ENCODE data around the gene BEST3. TPM values are rescaled to one million over a fixed set of nuclear protein-coding genes. Genes with fewer than 3 reads are reported as not detected.
"Not testable (repeated sequence)": the region's sequence is repeated elsewhere in the genome, so short reads cannot be mapped to it uniquely, and the experiment has no call there.

BEST3 gene
- total RNA-seq, 1 donor from 2014 or later, result not detected

GRCh38 chr12:69682110-69682755 lies 16.9 kb downstream of the BEST3 start:
- H3K27me3 Mint-ChIP-seq (ENCODE audit: insufficient read depth), result peaks cover 7% of the 10 kb centered on the region
- no peaks in the 10 kb centered on the region for H3K9me3 Mint-ChIP-seq
- no peak overlapping the region for H3K27ac Mint-ChIP-seq
- H3K36me3 Mint-ChIP-seq (ENCODE audit: low read depth), result no peaks in the 10 kb centered on the region
- H3K4me3 Mint-ChIP-seq, result no peak overlapping the region
- intact Hi-C loops (cut with micrococcal nuclease), result no loop called here
- no peaks in the 10 kb centered on the region for H3K4me1 Mint-ChIP-seq (ENCODE audit: low read depth)
- DNase-seq (ENCODE audit: low spot score), result no peak

GRCh38 chr12:69679119-69679518 lies 20.0 kb downstream of the BEST3 start:
- no peaks in the 10 kb centered on the region for H3K4me1 Mint-ChIP-seq (ENCODE audit: low read depth)
- peaks cover 1% of the 10 kb centered on the region for H3K27me3 Mint-ChIP-seq (ENCODE audit: insufficient read depth)
- no peaks in the 10 kb centered on the region for H3K36me3 Mint-ChIP-seq (ENCODE audit: low read depth)
- H3K9me3 Mint-ChIP-seq, result no peaks in the 10 kb centered on the region
- H3K4me3 Mint-ChIP-seq, result no peak overlapping the region
- no peak overlapping the region for H3K27ac Mint-ChIP-seq
- DNase-seq (ENCODE audit: low spot score), result no peak
- intact Hi-C loops (cut with micrococcal nuclease), result no loop called here

- DNase-seq (ENCODE audit: low spot score), result no peak
- H3K27ac Mint-ChIP-seq, result no peak overlapping the region
- no peaks in the 10 kb centered on the region for H3K27me3 Mint-ChIP-seq (ENCODE audit: insufficient read depth)
- intact Hi-C loops (cut with micrococcal nuclease), result no loop called here
- H3K4me1 Mint-ChIP-seq (ENCODE audit: low read depth), result no peaks in the 10 kb centered on the region
- no peaks in the 10 kb centered on the region for H3K9me3 Mint-ChIP-seq
- H3K36me3 Mint-ChIP-seq (ENCODE audit: low read depth), result no peaks in the 10 kb centered on the region
- H3K4me3 Mint-ChIP-seq, result no peak overlapping the region
Measured at GRCh38 chr12:69676257-69677012, 22.7 kb downstream of the BEST3 start.

DNA sequence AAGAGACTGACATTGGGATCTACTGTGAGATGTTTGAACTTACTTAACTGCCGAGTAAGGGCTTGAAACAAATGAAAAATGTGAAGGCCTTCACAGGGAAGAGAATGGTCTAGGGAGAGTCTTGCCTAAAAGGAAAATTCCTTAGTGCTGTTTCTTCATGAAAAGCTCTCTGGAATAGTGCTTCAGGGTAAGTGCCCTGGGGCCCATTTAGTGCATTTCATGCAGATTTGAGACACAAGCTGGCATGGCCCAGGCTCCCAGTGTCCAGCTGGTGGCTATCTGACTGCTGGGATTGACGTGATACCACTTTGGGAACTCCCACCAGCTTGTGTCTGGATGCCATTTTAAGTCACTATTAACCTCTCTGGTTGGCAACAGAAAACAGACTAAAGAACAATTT lies 26.9 kb downstream of the BEST3 start:
- no peaks in the 10 kb centered on the region for H3K4me1 Mint-ChIP-seq (ENCODE audit: low read depth)
- no peaks in the 10 kb centered on the region for H3K36me3 Mint-ChIP-seq (ENCODE audit: low read depth)
- DNase-seq (ENCODE audit: low spot score), result no peak
- H3K27ac Mint-ChIP-seq, result no peak overlapping the region
- no peaks in the 10 kb centered on the region for H3K9me3 Mint-ChIP-seq
- H3K27me3 Mint-ChIP-seq (ENCODE audit: insufficient read depth), result peaks cover 4% of the 10 kb centered on the region
- intact Hi-C loops (cut with micrococcal nuclease), result no loop called here
- H3K4me3 Mint-ChIP-seq, result no peak overlapping the region

GRCh38 chr12:69671597-69671996 lies 27.5 kb downstream of the BEST3 start:
- Mint-ChIP-seq H3K4me3 (no peak overlapping the region), H3K27me3 (ENCODE audit: insufficient read depth) (peaks cover 4% of the 10 kb centered on the region), H3K36me3 (ENCODE audit: low read depth) (no peaks in the 10 kb centered on the region), H3K27ac (no peak overlapping the region), H3K4me1 (ENCODE audit: low read depth) (no peaks in the 10 kb centered on the region), H3K9me3 (no peaks in the 10 kb centered on the region)
- intact Hi-C loops (cut with micrococcal nuclease), result no loop called here
- no peak for DNase-seq (ENCODE audit: low spot score)

DNA sequence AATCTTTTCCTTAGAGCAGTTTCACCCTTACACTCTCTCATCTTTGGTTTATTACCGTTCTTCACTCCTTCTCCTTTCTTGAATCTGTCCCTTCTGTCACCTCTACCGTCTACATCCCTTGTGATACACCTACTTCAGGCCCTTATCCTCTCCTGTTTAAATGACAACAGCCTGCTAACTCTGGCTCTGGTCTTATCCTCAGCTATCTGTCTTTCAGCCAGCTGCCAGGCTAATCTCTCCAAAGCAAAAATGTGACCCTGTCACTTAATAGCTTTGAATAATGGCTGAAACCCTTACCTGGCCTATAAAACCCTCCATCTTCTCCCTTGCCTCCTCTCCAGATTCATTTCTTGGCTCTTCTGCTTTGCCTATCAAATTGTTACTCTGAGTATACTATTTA lies 32.3 kb downstream of the BEST3 start:
- peaks cover 9% of the 10 kb centered on the region for H3K27me3 Mint-ChIP-seq (ENCODE audit: insufficient read depth)
- H3K27ac Mint-ChIP-seq, result no peak overlapping the region
- no peak for DNase-seq (ENCODE audit: low spot score)
- H3K4me3 Mint-ChIP-seq, result no peak overlapping the region
- intact Hi-C loops (cut with micrococcal nuclease), result no loop called here
- H3K36me3 Mint-ChIP-seq (ENCODE audit: low read depth), result no peaks in the 10 kb centered on the region
- H3K9me3 Mint-ChIP-seq, result no peaks in the 10 kb centered on the region
- no peaks in the 10 kb centered on the region for H3K4me1 Mint-ChIP-seq (ENCODE audit: low read depth)

DNA sequence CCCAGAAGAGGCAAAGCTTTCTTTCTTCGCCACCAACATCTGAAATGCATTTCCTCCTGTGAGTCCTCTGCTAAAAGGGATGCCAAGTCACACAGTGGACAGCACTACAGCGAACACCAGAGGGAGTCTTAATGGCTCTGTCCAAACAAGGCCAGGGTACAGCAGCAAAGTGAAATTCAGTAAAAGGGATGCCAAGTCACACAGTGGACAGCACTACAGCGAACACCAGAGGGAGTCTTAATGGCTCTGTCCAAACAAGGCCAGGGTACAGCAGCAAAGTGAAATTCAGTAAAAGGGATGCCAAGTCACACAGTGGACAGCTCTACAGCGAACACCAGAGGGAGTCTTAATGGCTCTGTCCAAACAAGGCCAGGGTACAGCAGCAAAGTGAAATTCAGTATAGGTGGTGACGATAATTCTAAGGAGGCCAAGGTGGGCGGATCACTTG lies 34.1 kb downstream of the BEST3 start:
- intact Hi-C loops (cut with micrococcal nuclease); H3K9me3 Mint-ChIP-seq; H3K27ac Mint-ChIP-seq: not testable (repeated sequence)

GRCh38 chr12:69663726-69664125 lies 35.4 kb downstream of the BEST3 start:
- H3K9me3 Mint-ChIP-seq, result no peaks in the 10 kb centered on the region
- intact Hi-C loops (cut with micrococcal nuclease), result no loop called here
- no peaks in the 10 kb centered on the region for H3K4me1 Mint-ChIP-seq (ENCODE audit: low read depth)
- no peak for DNase-seq (ENCODE audit: low spot score)
- peaks cover 5% of the 10 kb centered on the region for H3K27me3 Mint-ChIP-seq (ENCODE audit: insufficient read depth)
- H3K27ac Mint-ChIP-seq, result no peak overlapping the region
- no peaks in the 10 kb centered on the region for H3K36me3 Mint-ChIP-seq (ENCODE audit: low read depth)
- no peak overlapping the region for H3K4me3 Mint-ChIP-seq

More for the DNA sequence above, 34.1 kb downstream of the BEST3 start:
- not testable (repeated sequence) for DNase-seq (ENCODE audit: low spot score); H3K36me3 Mint-ChIP-seq (ENCODE audit: low read depth); H3K4me3 Mint-ChIP-seq; H3K4me1 Mint-ChIP-seq (ENCODE audit: low read depth); H3K27me3 Mint-ChIP-seq (ENCODE audit: insufficient read depth)

DNA sequence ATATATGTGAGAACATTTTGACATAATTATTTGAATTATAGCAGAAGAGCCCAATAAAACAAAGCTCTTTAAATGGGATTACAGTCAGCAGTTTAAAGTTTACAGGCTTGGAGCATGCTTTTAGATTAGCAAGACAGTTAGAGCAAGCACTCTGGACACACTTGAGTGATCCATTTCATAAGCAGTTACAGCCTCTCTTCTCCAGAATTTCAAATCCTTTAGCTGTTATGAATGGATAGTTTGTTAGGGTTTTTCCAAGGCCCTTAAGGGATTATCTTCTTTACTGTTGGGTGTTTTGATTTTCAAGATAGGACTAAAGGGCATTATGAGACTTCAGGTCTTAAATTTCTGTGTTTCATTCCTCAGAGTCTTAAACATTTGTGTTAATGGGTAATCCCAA lies 36.3 kb downstream of the BEST3 start:
- Mint-ChIP-seq H3K4me3 (no peak overlapping the region), H3K27me3 (ENCODE audit: insufficient read depth) (peaks cover 5% of the 10 kb centered on the region), H3K4me1 (ENCODE audit: low read depth) (no peaks in the 10 kb centered on the region), H3K9me3 (no peaks in the 10 kb centered on the region), H3K36me3 (ENCODE audit: low read depth) (no peaks in the 10 kb centered on the region), H3K27ac (no peak overlapping the region)
- intact Hi-C loops (cut with micrococcal nuclease), result no loop called here
- no peak for DNase-seq (ENCODE audit: low spot score)

GRCh38 chr12:69661386-69661785 lies 37.7 kb downstream of the BEST3 start:
- DNase-seq (ENCODE audit: low spot score), result no peak
- Mint-ChIP-seq H3K4me1 (ENCODE audit: low read depth) (no peaks in the 10 kb centered on the region), H3K27me3 (ENCODE audit: insufficient read depth) (peaks cover 5% of the 10 kb centered on the region), H3K27ac (no peak overlapping the region), H3K36me3 (ENCODE audit: low read depth) (no peaks in the 10 kb centered on the region), H3K9me3 (no peaks in the 10 kb centered on the region), H3K4me3 (no peak overlapping the region)
- intact Hi-C loops (cut with micrococcal nuclease), result no loop called here

DNA sequence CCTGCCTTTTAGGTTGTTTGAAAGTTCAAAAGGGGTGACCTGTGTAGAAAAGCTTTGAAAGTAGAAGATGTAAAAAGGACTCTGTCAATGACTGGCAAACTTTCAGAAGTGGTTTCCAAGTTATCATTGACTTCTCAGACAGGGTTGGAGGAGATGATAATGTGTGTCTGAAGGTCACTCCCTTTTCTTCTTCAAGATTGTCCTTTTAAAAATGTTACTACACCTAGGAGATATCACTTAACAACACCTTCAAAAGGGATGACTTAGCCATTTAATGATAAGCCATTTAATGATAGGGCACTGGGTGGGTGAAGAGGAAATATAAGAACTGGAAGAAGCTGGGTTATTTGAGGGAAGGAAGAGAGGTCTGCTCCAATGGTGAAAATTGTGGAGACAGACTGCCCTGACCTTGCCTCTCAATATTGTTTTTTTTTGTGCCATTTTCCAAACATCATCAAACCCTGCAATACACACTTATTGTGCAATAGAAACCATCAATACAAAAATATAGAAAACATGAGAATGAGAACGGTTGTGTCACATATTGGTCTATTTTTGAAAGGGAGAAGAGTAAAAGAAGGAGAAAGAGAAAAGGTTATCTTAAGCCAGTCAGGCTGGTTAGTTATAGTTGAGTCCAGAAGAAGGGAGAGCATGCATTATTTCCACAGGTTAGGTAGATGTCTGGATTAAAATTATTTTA lies 38.8 kb downstream of the BEST3 start:
- H3K4me1 Mint-ChIP-seq (ENCODE audit: low read depth), result no peaks in the 10 kb centered on the region
- no peak overlapping the region for H3K27ac Mint-ChIP-seq

GRCh38 chr12:69658203-69658602 lies 40.9 kb downstream of the BEST3 start:
- Mint-ChIP-seq H3K36me3 (ENCODE audit: low read depth) (no peaks in the 10 kb centered on the region), H3K4me1 (ENCODE audit: low read depth) (no peaks in the 10 kb centered on the region), H3K9me3 (no peaks in the 10 kb centered on the region), H3K27me3 (ENCODE audit: insufficient read depth) (peaks cover 3% of the 10 kb centered on the region), H3K27ac (no peak overlapping the region), H3K4me3 (no peak overlapping the region)
- intact Hi-C loops (cut with micrococcal nuclease), result no loop called here
- no peak for DNase-seq (ENCODE audit: low spot score)

More for the DNA sequence above, 38.8 kb downstream of the BEST3 start:
- Mint-ChIP-seq H3K36me3 (ENCODE audit: low read depth) (no peaks in the 10 kb centered on the region), H3K27me3 (ENCODE audit: insufficient read depth) (peaks cover 5% of the 10 kb centered on the region), H3K4me3 (no peak overlapping the region), H3K9me3 (no peaks in the 10 kb centered on the region)
- DNase-seq (ENCODE audit: low spot score), result no peak
- intact Hi-C loops (cut with micrococcal nuclease), result no loop called here
